22Rv1 (cell line): ENCODE data around the gene DLGAP3.

ENCODE experiments used
- CTCF ChIP-seq: fragments of 450-650 bp; IDR thresholded peaks from 2 replicates; pipeline ENCODE4 v1.5.1; 2017; ENCODE audit warnings: mild to moderate bottlenecking
- ZFX ChIP-seq: fragments of 450-650 bp; IDR thresholded peaks from 2 replicates; pipeline ENCODE4 v1.6.1; 2017; ENCODE audit warnings: antibody characterized with exemption, borderline replicate concordance

GRCh38 chr1:34929853-34930701 lies 627 bp upstream of the DLGAP3 start:
- TF ChIP-seq CTCF (no peak), ZFX (no peak)
